Chondrocyte (in vitro differentiated cells): Measurements from ENCODE around the gene DDX60. TPM values are rescaled to one million over a fixed set of nuclear protein-coding genes. Genes with fewer than 3 reads are reported as not detected.
A peak's percentile ranks its signal among the peaks of the same experiment; 100 is the strongest.

ENCODE experiments used
- DNase-seq: peaks from one replicate; pipeline ENCODE4 v3.0.0; 2021; ENCODE audit warnings: mixed read lengths, low spot score
- H3K27ac Mint-ChIP-seq: one replicate; pipeline ENCODE4 v1.8.0; 2021; ENCODE audit warnings: mild to moderate bottlenecking, moderate library complexity, mixed read lengths; ENCODE audit not compliant: unreplicated experiment
- H3K27me3 Mint-ChIP-seq: 2 replicates; pipeline ENCODE4 v1.8.0; 2021; ENCODE audit warnings: low read depth, mixed read lengths
- H3K36me3 Mint-ChIP-seq: 2 replicates; pipeline ENCODE4 v1.8.0; 2021; ENCODE audit warnings: low read depth, mixed read lengths
- H3K4me1 Mint-ChIP-seq: 2 replicates; pipeline ENCODE4 v1.8.0; 2021; ENCODE audit warnings: low read depth, mild to moderate bottlenecking, mixed read lengths
- H3K4me3 Mint-ChIP-seq: one replicate; pipeline ENCODE4 v1.8.0; 2021; ENCODE audit warnings: mild to moderate bottlenecking, moderate library complexity, mixed read lengths; ENCODE audit not compliant: unreplicated experiment
- H3K9me3 Mint-ChIP-seq: 2 replicates; pipeline ENCODE4 v1.8.0; 2021; ENCODE audit warnings: low read depth, mixed read lengths
- CTCF ChIP-seq: fragments of 200-600 bp; sonication (generic); IDR thresholded peaks from 2 replicates; pipeline ENCODE4 v1.5.0; 2021; ENCODE audit warnings: antibody characterized with exemption, mild to moderate bottlenecking, moderate library complexity
- long read RNA-seq: library from polyadenylated mRNA; stranded (forward); transcript quantifications from one replicate; pipeline ENCODE4 v2.0.0, GENCODE V29; 2021
- total RNA-seq: library from RNA; stranded (reverse); gene quantifications from 3 replicates; pipeline ENCODE4 v1.2.1, GENCODE V29; 2021

Gene DDX60
- total RNA-seq = 4.2 to 7.1 TPM (median 5.9 TPM) in 3 replicates
- long read RNA-seq, full-length matches to known transcripts = 1 of 2 reads
- long read RNA-seq, partial matches to known transcripts = 1 of 2 reads
- long read RNA-seq, other reads (novel, unspliced or antisense) = 0 of 2 reads

- peak within 1 kb of the TSS; percentile 91 for H3K4me3 Mint-ChIP-seq
- peak within 1 kb of the TSS; percentile 96 for H3K27ac Mint-ChIP-seq
- peaks cover 16% of the 10 kb centered on the region for H3K4me1 Mint-ChIP-seq
- H3K9me3 Mint-ChIP-seq = no peaks in the 10 kb centered on the region
- peak; percentile 93 for DNase-seq
- TF ChIP-seq CTCF = peak; percentile 75
- no peaks in the 10 kb centered on the region for H3K36me3 Mint-ChIP-seq
- no peaks in the 10 kb centered on the region for H3K27me3 Mint-ChIP-seq
Observed at GRCh38 chr4:168318266-168318895, at the start of gene DDX60. Gene DDX60 (minus strand): TSS chr4:168318752. CDS start chr4:168311259, 7,493 bp downstream.

- TF ChIP-seq CTCF = no peak
- no peaks in the 10 kb centered on the region for H3K4me1 Mint-ChIP-seq
- no peaks in the 10 kb centered on the region for H3K27me3 Mint-ChIP-seq
- H3K36me3 Mint-ChIP-seq = peaks cover 13% of the 10 kb centered on the region
- no peak overlapping the region for H3K27ac Mint-ChIP-seq
- no peak overlapping the region for H3K4me3 Mint-ChIP-seq
- no peak for DNase-seq
- peaks cover 29% of the 10 kb centered on the region for H3K9me3 Mint-ChIP-seq
Observed at GRCh38 chr4:168367065-168367464, 48.5 kb upstream of the DDX60 start.

- Mint-ChIP-seq H3K27ac (no peak overlapping the region), H3K4me1 (no peaks in the 10 kb centered on the region), H3K36me3 (peaks cover 21% of the 10 kb centered on the region), H3K4me3 (no peak overlapping the region), H3K27me3 (no peaks in the 10 kb centered on the region), H3K9me3 (peaks cover 28% of the 10 kb centered on the region)
- DNase-seq = no peak
- TF ChIP-seq CTCF = no peak
Observed at GRCh38 chr4:168362025-168362401, 43.5 kb upstream of the DDX60 start.

GRCh38 chr4:168361365-168362024 lies 42.9 kb upstream of the DDX60 start:
- TF ChIP-seq CTCF = no peak
- H3K4me3 Mint-ChIP-seq = no peak overlapping the region
- H3K27me3 Mint-ChIP-seq = no peaks in the 10 kb centered on the region
- peaks cover 22% of the 10 kb centered on the region for H3K36me3 Mint-ChIP-seq
- no peak for DNase-seq
- peaks cover 26% of the 10 kb centered on the region for H3K9me3 Mint-ChIP-seq
- H3K4me1 Mint-ChIP-seq = no peaks in the 10 kb centered on the region
- H3K27ac Mint-ChIP-seq = no peak overlapping the region

GRCh38 chr4:168360271-168360670 lies 41.7 kb upstream of the DDX60 start:
- no peaks in the 10 kb centered on the region for H3K4me1 Mint-ChIP-seq
- H3K4me3 Mint-ChIP-seq = no peak overlapping the region
- no peak for TF ChIP-seq CTCF
- peaks cover 14% of the 10 kb centered on the region for H3K9me3 Mint-ChIP-seq
- DNase-seq = no peak
- H3K36me3 Mint-ChIP-seq = peaks cover 18% of the 10 kb centered on the region
- H3K27ac Mint-ChIP-seq = no peak overlapping the region
- no peaks in the 10 kb centered on the region for H3K27me3 Mint-ChIP-seq
